GM18526 (cell line): Measurements from ENCODE around the gene C1QTNF6.

Source experiments
- POLR2A ChIP-seq: IDR thresholded peaks from 3 replicates; pipeline ENCODE4 v1.6.1; 2011; ENCODE audit not compliant: insufficient read length; ENCODE audit errors: extremely low read depth

C1QTNF6 gene

GRCh38 chr22:37204045-37204655, 16.1 kb upstream of the C1QTNF6 start:
- no peak for TF ChIP-seq POLR2A

- TF ChIP-seq POLR2A: no peak
Measured at GRCh38 chr22:37203354-37204044, 15.5 kb upstream of the C1QTNF6 start.

GRCh38 chr22:37202716-37203115, 14.7 kb upstream of the C1QTNF6 start:
- TF ChIP-seq POLR2A: no peak

GRCh38 chr22:37202001-37202555, 14.0 kb upstream of the C1QTNF6 start:
- no peak for TF ChIP-seq POLR2A

GRCh38 chr22:37199760-37200108, 11.7 kb upstream of the C1QTNF6 start:
- TF ChIP-seq POLR2A: no peak

GRCh38 chr22:37199103-37199759, 11.2 kb upstream of the C1QTNF6 start:
- peak; percentile 93 for TF ChIP-seq POLR2A

- no peak for TF ChIP-seq POLR2A
Measured at GRCh38 chr22:37198258-37199102, 10.4 kb upstream of the C1QTNF6 start.

- TF ChIP-seq POLR2A: no peak
Measured at GRCh38 chr22:37197451-37198257, 9.6 kb upstream of the C1QTNF6 start.

- no peak for TF ChIP-seq POLR2A
Measured at GRCh38 chr22:37196539-37197450, 8.7 kb upstream of the C1QTNF6 start.

GRCh38 chr22:37195921-37196320, 7.9 kb upstream of the C1QTNF6 start:
- TF ChIP-seq POLR2A: no peak

- TF ChIP-seq POLR2A: no peak
Measured at GRCh38 chr22:37194750-37195149, 6.7 kb upstream of the C1QTNF6 start.

GRCh38 chr22:37193629-37194191, 5.7 kb upstream of the C1QTNF6 start:
- no peak for TF ChIP-seq POLR2A

- no peak for TF ChIP-seq POLR2A
Measured at GRCh38 chr22:37192741-37193140, 4.7 kb upstream of the C1QTNF6 start.

GRCh38 chr22:37192204-37192603, 4.2 kb upstream of the C1QTNF6 start:
- no peak for TF ChIP-seq POLR2A
